Neural cell (in vitro differentiated cells): ENCODE measurements around the gene TMEM167B.
A peak's percentile ranks its signal among the peaks of the same experiment; 100 is the strongest.

Experiments
- EP300 ChIP-seq: fragments of 450-650 bp; conservative IDR thresholded peaks from 2 replicates; pipeline ENCODE4 v1.6.1; 2014; ENCODE audit warnings: antibody characterized with exemption, mild to moderate bottlenecking, moderate library complexity; ENCODE audit not compliant: poor library complexity, severe bottlenecking
- EZH2 ChIP-seq: fragments of 200-600, 300-800 bp; shearing (Covaris generic), sonication (generic); IDR thresholded peaks from 2 replicates; pipeline ENCODE4 v1.6.1; 2014; ENCODE audit warnings: antibody characterized with exemption, low read length, borderline replicate concordance, mild to moderate bottlenecking; ENCODE audit not compliant: insufficient read depth, poor library complexity, severe bottlenecking
- MXI1 ChIP-seq: fragments of 450-650 bp; conservative IDR thresholded peaks from 2 replicates; pipeline ENCODE4 v1.6.1; 2014; ENCODE audit warnings: antibody characterized with exemption, mild to moderate bottlenecking; ENCODE audit not compliant: poor library complexity, severe bottlenecking
- POLR2AphosphoS5 ChIP-seq: IDR thresholded peaks from 2 replicates; pipeline ENCODE4 v1.6.1; 2012
- RAD21 ChIP-seq: fragments of 450-650 bp; conservative IDR thresholded peaks from 2 replicates; pipeline ENCODE4 v1.6.1; 2014; ENCODE audit warnings: antibody characterized with exemption, mild to moderate bottlenecking, moderate library complexity
- SMC3 ChIP-seq: fragments of 450-650 bp; conservative IDR thresholded peaks from 2 replicates; pipeline ENCODE4 v1.6.1; 2014; ENCODE audit warnings: antibody characterized with exemption, mild to moderate bottlenecking, moderate library complexity; ENCODE audit not compliant: poor library complexity
- TAF1 ChIP-seq: IDR thresholded peaks from 2 replicates; pipeline ENCODE4 v1.6.1; 2012; ENCODE audit warnings: low read depth
- TF ChIP-seq, protein P1 (sequence below): fragments of 450-650 bp; IDR thresholded peaks from 2 replicates; pipeline ENCODE4 v1.5.1; 2014; ENCODE audit warnings: antibody characterized with exemption, mild to moderate bottlenecking, moderate library complexity; ENCODE audit not compliant: poor library complexity, severe bottlenecking
- TF ChIP-seq, protein P2 (sequence below): IDR thresholded peaks from 2 replicates; pipeline ENCODE4 v1.6.1; 2012; ENCODE audit warnings: borderline replicate concordance

GRCh38 chr1:109099938-109100773, 9.6 kb downstream of the TMEM167B start:
- TF ChIP-seq, protein P1, sequence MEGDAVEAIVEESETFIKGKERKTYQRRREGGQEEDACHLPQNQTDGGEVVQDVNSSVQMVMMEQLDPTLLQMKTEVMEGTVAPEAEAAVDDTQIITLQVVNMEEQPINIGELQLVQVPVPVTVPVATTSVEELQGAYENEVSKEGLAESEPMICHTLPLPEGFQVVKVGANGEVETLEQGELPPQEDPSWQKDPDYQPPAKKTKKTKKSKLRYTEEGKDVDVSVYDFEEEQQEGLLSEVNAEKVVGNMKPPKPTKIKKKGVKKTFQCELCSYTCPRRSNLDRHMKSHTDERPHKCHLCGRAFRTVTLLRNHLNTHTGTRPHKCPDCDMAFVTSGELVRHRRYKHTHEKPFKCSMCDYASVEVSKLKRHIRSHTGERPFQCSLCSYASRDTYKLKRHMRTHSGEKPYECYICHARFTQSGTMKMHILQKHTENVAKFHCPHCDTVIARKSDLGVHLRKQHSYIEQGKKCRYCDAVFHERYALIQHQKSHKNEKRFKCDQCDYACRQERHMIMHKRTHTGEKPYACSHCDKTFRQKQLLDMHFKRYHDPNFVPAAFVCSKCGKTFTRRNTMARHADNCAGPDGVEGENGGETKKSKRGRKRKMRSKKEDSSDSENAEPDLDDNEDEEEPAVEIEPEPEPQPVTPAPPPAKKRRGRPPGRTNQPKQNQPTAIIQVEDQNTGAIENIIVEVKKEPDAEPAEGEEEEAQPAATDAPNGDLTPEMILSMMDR: peak; percentile 97
- TF ChIP-seq TAF1 (peak; percentile 90), RAD21 (peak; percentile 77), EZH2 (no peak), POLR2AphosphoS5 (peak; percentile 100), MXI1 (peak; percentile 93), SMC3 (peak; percentile 91), EP300 (peak; percentile 76)
- TF ChIP-seq, protein P2, sequence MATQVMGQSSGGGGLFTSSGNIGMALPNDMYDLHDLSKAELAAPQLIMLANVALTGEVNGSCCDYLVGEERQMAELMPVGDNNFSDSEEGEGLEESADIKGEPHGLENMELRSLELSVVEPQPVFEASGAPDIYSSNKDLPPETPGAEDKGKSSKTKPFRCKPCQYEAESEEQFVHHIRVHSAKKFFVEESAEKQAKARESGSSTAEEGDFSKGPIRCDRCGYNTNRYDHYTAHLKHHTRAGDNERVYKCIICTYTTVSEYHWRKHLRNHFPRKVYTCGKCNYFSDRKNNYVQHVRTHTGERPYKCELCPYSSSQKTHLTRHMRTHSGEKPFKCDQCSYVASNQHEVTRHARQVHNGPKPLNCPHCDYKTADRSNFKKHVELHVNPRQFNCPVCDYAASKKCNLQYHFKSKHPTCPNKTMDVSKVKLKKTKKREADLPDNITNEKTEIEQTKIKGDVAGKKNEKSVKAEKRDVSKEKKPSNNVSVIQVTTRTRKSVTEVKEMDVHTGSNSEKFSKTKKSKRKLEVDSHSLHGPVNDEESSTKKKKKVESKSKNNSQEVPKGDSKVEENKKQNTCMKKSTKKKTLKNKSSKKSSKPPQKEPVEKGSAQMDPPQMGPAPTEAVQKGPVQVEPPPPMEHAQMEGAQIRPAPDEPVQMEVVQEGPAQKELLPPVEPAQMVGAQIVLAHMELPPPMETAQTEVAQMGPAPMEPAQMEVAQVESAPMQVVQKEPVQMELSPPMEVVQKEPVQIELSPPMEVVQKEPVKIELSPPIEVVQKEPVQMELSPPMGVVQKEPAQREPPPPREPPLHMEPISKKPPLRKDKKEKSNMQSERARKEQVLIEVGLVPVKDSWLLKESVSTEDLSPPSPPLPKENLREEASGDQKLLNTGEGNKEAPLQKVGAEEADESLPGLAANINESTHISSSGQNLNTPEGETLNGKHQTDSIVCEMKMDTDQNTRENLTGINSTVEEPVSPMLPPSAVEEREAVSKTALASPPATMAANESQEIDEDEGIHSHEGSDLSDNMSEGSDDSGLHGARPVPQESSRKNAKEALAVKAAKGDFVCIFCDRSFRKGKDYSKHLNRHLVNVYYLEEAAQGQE: peak; percentile 82
